C4-2B (cell line): Measurements from ENCODE around the gene GALNS.

Experiments used
- ZFX ChIP-seq: fragments of 450-650 bp; IDR thresholded peaks from 2 replicates; pipeline ENCODE4 v1.6.1; 2017
- TF ChIP-seq, protein P1 (sequence below): fragments of 450-650 bp; conservative IDR thresholded peaks from 2 replicates; pipeline ENCODE4 v1.5.1; 2017; ENCODE audit warnings: mild to moderate bottlenecking

GRCh38 chr16:88803264-88803987 lies 53.3 kb downstream of the GALNS start, which contains the start of gene CDT1:
- TF ChIP-seq, protein P1, sequence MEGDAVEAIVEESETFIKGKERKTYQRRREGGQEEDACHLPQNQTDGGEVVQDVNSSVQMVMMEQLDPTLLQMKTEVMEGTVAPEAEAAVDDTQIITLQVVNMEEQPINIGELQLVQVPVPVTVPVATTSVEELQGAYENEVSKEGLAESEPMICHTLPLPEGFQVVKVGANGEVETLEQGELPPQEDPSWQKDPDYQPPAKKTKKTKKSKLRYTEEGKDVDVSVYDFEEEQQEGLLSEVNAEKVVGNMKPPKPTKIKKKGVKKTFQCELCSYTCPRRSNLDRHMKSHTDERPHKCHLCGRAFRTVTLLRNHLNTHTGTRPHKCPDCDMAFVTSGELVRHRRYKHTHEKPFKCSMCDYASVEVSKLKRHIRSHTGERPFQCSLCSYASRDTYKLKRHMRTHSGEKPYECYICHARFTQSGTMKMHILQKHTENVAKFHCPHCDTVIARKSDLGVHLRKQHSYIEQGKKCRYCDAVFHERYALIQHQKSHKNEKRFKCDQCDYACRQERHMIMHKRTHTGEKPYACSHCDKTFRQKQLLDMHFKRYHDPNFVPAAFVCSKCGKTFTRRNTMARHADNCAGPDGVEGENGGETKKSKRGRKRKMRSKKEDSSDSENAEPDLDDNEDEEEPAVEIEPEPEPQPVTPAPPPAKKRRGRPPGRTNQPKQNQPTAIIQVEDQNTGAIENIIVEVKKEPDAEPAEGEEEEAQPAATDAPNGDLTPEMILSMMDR: no peak
- no peak; the same call in 1 of the 2 replicates for TF ChIP-seq ZFX
